ENCODE data around the gene IDH1. TPM values are rescaled to one million over a fixed set of nuclear protein-coding genes. Genes with fewer than 3 reads are reported as not detected.

IDH1 gene
- total and polyA plus RNA-seq, 2 of the 8 experiments (the other 6 are each of a cell fraction or from before 2014, with no cell fraction given), result 174 to 398 TPM

DNA sequence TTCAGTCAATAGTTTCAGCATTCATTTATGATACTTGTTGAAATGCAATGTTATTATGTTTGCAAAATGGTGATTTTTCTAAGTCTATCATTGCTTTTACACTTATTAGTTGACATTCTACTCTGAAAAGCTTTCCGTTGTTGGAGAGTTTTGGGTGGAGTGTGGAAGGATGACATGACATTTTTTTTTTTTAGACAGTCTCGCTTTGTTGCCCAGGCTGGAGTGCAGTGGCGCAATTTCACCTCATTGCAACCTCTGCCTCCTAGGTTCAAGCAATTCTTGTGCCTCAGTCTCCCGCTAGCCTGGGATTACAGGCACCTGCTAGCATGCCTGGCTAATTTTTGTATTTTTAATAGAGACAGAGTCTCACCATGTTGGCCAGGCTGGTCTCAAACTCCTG is 41.0 kb upstream of the IDH1 start:
- H3K18ac ChIP-seq (ENCODE audit: extremely low read depth, low read length), result no peak overlapping the region
- H3K27ac ChIP-seq (ENCODE audit: low read depth, low read length), result no peak overlapping the region
- DNase-seq (ENCODE audit: low read depth in 1 of 2, low spot score in 2 of 2) (no peak), FAIRE-seq (no peak)
- H4K5ac ChIP-seq (ENCODE audit: insufficient read length, low read depth, low read length), result no peak overlapping the region
- H3K9me3 ChIP-seq (ENCODE audit: insufficient read depth in 2 of 2, low read depth in 1 of 2, low read length in 1 of 2), result no peaks in the 10 kb centered on the region
- no peak overlapping the region for H2BK12ac ChIP-seq (ENCODE audit: low read depth, low read length)
- H4K8ac ChIP-seq (ENCODE audit: extremely low read depth, insufficient read depth, low read length), result no peak overlapping the region
- ChIA-PET POLR2A (ENCODE audit: partially characterized antibody) (no interaction called here), CTCF (ENCODE audit: partially characterized antibody) (no interaction called here)
- H4K20me1 ChIP-seq (replicated peaks in 1 of 2; ENCODE audit: control insufficient read depth in 1 of 2, insufficient read depth in 2 of 2, low read length in 2 of 2), result no peaks in the 10 kb centered on the region
- H3K36me3 ChIP-seq (ENCODE audit: control insufficient read depth in 2 of 4, insufficient read depth in 4 of 4, low read length in 3 of 4), result peaks cover 2 to 14% (median 10%) of the 10 kb centered on the region in 4 experiments; a peak in 7 of 8 replicates
- H2BK20ac ChIP-seq (ENCODE audit: low read length), result no peak overlapping the region
- 94% methylated on average over 4 of the region's 4 CpGs; no CpG with 5 or more reads in 1 of the 2 experiments for WGBS, 2 experiments (ENCODE audit: extremely low coverage in 1 of 2, insufficient coverage in 1 of 2, insufficient read length in 1 of 2, insufficient replicate concordance in 2 of 2, low coverage in 1 of 2, low lambda C conversion rate in 2 of 2, missing lambda C conversion rate in 1 of 2)
- no peaks in the 10 kb centered on the region for H3K27me3 ChIP-seq (replicated peaks in 1 of 4; ENCODE audit: control insufficient read depth in 3 of 4, extremely low read depth in 1 of 4, insufficient read depth in 3 of 4, low read length in 3 of 4)
- no peak overlapping the region for H3K9ac ChIP-seq (replicated peaks in 1 of 4; ENCODE audit: extremely low read depth in 1 of 4, low read depth in 3 of 4, low read length in 3 of 4)
- no peak overlapping the region for H3K56ac ChIP-seq (replicated peaks; ENCODE audit: insufficient read length, low read depth, low read length)
- no peak overlapping the region for H3K14ac ChIP-seq (ENCODE audit: insufficient read length)
- TF ChIP-seq, protein P1, sequence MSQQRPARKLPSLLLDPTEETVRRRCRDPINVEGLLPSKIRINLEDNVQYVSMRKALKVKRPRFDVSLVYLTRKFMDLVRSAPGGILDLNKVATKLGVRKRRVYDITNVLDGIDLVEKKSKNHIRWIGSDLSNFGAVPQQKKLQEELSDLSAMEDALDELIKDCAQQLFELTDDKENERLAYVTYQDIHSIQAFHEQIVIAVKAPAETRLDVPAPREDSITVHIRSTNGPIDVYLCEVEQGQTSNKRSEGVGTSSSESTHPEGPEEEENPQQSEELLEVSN (IDR thresholded peaks at IDR 0.05), result no peak
- TF ChIP-seq KDM5A (IDR thresholded peaks at IDR 0.05; ENCODE audit: low read length) (no peak), BRCA1 (IDR thresholded peaks at IDR 0.05; ENCODE audit: low read depth, low read length) (no peak)
- H2AK5ac ChIP-seq (ENCODE audit: low read depth, low read length), result no peak overlapping the region
- H3K79me1 ChIP-seq (ENCODE audit: low read depth, low read length), result no peaks in the 10 kb centered on the region
- no peak overlapping the region for H4K91ac ChIP-seq (replicated peaks; ENCODE audit: insufficient read length, low read length)
- no peak overlapping the region for H3K23ac ChIP-seq (ENCODE audit: insufficient read length)
- no peaks in the 10 kb centered on the region for H3K4me1 ChIP-seq (replicated peaks in 1 of 4; ENCODE audit: control insufficient read depth in 3 of 4, insufficient read depth in 4 of 4, low read length in 3 of 4)
- H3K23me2 ChIP-seq (ENCODE audit: low read depth, low read length), result no peaks in the 10 kb centered on the region
- peaks cover 0 to 20% of the 10 kb centered on the region in 2 experiments; a peak in 2 of 4 replicates for H3K79me2 ChIP-seq (ENCODE audit: control insufficient read depth in 1 of 2, insufficient read depth in 2 of 2, low read length in 2 of 2)
- no peak overlapping the region for H2BK5ac ChIP-seq (ENCODE audit: low read depth, low read length)
- no peak overlapping the region for H2BK15ac ChIP-seq (ENCODE audit: low read length)
- no peak overlapping the region for H2AFZ ChIP-seq (ENCODE audit: low read length)
- H3K4ac ChIP-seq (replicated peaks; ENCODE audit: insufficient read length, low read depth, low read length), result no peak overlapping the region
- no peak overlapping the region for H3K4me2 ChIP-seq (ENCODE audit: insufficient read depth in 1 of 2, low read depth in 2 of 2, low read length in 2 of 2)
- no peak overlapping the region for H3K4me3 ChIP-seq (ENCODE audit: extremely low read depth in 1 of 4, insufficient read depth in 2 of 4, low read depth in 3 of 4, low read length in 4 of 4)
- no peak overlapping the region for H2BK120ac ChIP-seq (replicated peaks; ENCODE audit: low read depth, low read length)

Data from H1 (cell line).